Measurements from ENCODE around the gene DOCK11.
"Not testable (repeated sequence)": the region's sequence is repeated elsewhere in the genome, so short reads cannot be mapped to it uniquely, and the experiment has no call there.

The DOCK11 gene

DNA sequence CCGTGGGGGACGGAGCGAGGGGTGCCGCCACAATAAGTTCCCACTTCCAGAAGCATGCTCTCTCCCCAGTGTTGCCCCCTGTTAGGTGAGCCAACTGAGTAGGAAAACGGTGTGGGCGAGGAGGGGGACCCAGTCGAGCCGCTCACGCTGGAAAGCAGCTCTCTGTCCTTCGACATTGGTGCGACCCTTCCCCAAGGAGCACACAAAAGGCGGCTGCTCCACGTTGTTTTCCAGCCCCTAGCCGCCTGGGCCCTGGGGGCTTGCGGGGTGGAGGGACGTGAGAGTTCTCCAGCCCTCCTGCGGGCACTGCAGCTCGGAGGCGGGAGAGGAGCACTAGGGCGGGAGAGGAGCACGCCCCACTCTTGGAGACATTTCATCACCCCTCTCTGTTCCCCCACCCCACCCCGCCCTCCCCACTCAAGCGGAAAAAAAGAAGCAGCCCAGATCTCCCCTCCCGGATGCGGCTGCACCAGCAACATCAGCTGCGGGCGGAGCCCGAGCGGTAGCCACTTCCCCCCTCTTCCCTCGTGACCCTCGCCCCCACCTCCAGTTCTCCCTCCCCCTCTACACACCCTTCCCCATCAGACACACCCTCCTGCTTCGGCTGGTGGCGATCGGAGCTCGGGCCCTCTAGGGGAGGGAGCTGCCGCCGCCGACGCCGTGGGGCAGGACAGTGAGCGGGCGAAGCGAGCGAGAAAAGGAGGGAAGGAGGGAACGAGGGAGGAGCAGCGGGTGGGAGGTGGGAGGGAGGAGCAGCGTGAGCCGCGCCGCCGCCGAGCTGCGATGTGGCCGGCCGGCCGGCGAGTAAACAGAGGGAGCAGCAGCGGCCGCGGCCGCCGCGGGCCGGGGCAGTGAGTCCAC, at the start of gene DOCK11:
Gene DOCK11 (plus strand): TSS at position 755 of the 861 bp plus-strand sequence. CDS start 157 bp downstream, outside the sequence.
- DNase-seq (ENCODE audit: low read depth in 2 of 2) = peak; percentile 51 to 64

DNA sequence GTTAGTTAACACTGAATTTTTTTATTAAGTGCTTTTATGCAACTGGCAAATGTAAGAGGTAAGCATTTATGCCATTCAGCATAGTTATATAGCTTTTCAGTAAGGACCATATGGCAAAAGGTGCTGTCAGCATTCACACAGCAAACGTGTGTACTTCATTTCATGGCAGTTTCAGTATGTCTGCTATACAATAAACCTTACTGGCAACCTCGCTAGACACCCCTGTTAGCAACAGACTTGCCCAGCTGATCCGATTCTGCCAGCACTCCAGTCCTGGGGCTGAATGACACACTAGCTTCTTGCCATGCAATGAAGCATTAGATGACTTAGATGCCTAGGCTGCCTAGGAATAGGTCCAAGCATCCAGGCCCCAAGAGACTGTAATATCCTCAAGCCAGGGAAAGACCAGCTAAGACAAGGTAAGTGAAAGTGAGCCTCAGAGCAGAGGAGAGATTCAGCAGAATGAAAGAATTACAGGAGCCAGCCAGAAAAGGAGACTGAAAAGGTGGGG, 47.3 kb upstream of the DOCK11 start:
- no peak for DNase-seq (ENCODE audit: low read depth in 2 of 2)

DNA sequence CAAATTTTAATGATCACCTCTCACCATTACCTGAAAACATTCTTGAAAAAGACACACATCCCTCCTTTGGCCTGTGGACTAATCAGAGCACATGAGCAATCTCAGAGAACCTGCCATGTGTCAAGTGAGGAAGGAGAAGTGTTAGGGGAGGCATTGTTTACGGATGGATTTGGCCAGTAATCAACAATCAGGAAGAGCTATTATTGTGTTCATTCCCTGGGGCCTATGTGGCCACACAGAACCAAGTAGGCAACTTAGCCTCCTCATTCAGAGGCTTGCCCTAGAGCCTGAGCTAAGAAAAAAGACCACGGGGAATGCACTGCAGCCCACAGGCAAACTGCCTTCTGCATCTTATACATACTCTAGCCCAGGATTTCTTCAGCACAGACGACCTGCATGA, 40.6 kb upstream of the DOCK11 start:
- no peak for DNase-seq (ENCODE audit: low read depth in 2 of 2)

DNA sequence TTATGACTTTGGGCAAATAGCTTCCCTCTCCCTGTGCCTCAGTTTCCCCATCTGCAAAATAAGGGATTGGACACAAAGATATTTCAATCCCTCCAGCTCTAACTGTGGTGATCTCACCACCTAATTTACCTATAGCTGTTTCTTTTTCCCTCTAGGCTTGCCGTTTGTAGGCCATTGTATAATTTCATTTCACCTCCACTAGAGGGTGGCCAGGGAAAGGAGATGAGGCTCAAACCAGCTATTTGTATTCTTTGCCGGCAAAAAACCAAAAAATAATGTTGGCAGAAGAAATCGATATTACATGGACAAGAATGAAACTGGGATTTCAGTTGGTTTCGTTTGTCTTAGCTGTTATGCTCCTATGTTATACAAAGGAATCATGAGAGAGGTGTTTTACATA, 36.1 kb upstream of the DOCK11 start:
- no peak for DNase-seq (ENCODE audit: low read depth in 2 of 2)

DNA sequence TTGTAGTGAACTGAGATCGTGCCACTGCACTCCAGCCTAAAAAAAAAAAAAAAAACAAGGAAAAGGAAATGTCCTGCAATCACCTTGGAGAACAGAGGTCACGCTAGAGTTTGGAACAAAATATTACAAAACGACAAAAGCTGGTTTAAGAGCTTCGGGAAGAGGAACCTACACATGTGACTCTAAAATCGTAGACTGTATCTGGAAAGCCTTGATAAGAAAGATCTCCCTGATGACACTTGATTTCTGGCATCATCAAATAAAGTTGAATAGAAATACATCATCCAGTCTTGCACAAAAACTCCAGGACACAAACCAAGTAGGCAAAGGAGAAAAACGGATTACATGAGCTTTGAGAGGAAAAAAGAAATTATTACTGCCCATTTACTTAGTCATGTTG, 31.1 kb upstream of the DOCK11 start:
- DNase-seq (ENCODE audit: low read depth in 2 of 2) = no peak

DNA sequence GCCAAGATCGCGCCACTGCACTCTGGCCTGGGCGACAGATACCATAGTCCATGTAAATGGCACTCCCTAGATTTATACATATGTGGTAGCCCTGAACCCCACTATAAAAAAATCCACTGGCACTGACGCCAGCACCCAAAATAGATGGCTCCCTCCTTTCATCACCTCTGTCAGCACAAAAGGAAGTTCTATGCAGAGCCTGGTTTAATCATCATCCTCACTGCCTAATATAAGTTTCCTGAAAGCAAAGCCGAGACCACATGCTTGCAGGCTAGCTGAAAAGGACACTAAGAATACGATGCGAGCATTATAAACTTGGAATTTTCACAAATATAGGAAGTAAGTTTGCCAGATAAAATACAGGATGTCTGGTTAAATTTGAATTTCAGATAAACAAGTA, 27.5 kb upstream of the DOCK11 start:
- no peak for DNase-seq (ENCODE audit: low read depth in 2 of 2)

DNA sequence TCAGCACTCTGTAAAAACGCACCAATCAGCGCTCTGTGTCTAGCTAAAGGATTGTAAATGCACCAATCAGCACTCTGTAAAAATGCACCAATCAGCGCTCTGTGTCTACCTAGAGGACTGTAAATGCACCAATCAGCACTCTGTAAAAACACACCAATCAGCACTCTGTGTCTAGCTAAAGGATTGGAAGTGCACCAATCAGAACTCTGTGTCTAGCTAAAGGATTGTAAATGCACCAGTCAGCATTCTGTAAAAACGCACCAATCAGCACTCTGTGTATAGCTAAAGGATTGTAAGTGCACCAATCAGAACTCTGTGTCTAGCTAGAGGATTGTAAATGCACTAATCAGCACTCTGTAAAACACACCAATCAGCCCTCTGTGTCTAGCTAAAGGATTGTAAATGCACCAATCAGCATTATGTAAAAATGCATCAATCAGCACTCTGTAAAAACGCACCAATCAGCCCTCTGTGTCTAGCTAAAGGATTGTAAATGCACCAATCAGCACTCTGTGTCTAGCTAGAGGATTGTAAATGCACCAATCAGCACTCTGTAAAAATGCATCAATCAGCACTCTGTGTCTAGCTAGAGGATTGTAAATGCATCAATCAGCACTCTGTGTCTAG, 24.8 kb upstream of the DOCK11 start:
- not testable (repeated sequence) for DNase-seq (ENCODE audit: low read depth in 2 of 2)

DNA sequence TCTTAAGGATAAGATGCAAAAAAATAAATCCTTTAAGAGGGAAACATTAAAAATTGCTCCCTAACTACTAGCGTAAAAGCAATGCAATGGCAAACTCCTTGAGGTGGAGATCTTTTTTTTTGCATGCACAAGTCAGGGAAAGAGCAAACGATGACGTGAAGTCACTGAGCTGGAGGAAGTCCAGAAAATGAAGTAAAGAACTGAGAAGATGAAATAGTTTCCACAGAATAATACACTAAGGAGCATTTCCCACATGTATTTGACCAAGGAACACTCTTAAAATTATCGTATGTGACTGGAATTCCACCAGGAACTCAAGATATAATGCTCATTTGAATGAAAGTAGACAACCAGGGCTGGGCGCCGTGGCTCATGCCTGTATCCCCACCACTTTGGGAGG, 21.0 kb upstream of the DOCK11 start:
- DNase-seq (ENCODE audit: low read depth in 2 of 2) = no peak

DNA sequence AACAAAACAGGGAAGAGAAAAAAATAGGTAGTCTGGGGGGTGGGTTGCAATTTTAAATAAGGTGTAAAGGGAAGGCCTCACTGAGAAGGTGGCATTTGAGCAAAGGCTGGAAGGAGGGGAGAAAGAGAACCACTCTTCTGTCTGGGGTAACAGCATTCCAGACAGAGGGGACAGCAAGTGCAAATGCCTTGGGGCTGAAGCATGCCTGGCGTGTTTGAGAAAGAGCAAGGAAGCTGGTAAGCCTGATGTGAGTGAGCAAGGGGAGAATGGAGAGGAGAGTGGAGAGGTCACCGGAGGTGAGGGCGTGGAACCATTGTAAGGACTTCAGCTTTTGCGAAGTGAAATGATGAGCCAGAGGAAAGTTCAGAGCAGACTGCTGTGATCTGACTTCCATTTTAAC, 19.7 kb upstream of the DOCK11 start:
- no peak for DNase-seq (ENCODE audit: low read depth in 2 of 2)

DNA sequence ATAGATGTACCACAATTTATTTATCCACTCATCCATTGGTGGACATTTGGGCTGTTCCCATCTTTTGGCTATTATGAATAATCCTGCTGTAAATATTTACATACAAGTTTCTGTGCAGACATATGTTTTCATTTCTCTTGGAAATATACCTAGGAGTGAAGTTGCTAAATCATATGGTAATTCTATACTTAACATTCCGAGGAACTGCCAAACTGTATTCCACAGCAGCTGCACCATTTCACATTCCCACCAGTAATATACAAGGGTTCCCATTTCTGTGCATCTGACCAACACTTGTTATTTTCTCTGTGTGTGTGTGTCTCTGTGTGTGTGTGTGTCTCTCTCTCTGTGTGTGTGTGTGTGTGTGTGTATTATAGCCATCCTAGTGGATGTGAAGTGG, 15.4 kb upstream of the DOCK11 start:
- DNase-seq (ENCODE audit: low read depth in 2 of 2) = no peak

DNA sequence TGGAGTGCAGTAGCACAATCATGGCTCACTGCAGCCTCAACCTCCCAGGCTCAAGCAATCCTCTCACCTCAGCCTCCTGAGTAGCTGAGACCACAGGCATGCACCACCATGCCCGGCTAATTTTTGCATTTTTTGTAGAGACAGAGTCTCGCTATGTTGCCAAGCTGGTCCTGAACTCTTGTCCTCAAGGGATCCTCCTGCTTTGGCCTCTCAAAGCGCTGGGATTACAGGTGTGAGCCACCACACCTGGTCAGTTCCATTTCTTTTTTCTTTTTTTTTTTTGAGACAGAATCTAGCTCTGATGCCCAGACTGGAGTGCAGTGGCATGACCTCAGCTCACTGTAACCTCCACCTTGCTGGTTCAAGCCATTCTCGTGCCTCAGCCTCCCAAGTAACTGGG, 13.2 kb upstream of the DOCK11 start:
- DNase-seq (ENCODE audit: low read depth in 2 of 2) = not testable (repeated sequence)

DNA sequence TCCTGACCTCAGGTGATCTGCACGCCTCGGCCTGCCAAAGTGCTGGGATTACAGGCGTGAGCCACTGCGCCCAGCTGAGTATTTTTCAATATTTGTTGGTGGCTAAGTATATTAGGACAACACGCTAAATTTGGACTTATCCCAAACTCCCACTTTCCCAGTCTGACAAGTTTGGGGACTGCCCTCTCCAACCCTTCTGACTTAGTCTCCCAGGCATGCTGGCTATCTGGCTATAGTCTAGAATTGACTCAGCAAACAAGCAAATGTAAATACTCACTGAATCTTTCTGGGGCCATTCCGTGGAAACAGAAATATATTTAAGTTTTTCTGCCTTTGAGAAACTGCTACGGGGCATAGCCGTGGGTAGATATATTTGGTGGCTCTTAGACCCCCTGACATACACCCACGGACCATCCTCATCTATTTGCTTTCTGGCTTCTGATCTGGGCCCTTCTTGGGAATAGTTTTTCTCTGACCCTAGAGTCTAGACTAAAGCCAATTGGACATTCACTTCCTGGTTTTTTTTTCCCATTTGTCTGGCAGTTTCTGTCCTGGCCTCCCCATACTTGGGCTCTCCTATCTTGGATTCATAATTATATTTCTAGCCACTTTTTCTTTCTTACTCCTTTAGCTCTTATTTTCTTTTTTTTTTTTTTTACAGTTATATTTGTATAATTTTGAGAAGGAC, 11.3 kb upstream of the DOCK11 start:
- no peak for DNase-seq (ENCODE audit: low read depth in 2 of 2)

DNA sequence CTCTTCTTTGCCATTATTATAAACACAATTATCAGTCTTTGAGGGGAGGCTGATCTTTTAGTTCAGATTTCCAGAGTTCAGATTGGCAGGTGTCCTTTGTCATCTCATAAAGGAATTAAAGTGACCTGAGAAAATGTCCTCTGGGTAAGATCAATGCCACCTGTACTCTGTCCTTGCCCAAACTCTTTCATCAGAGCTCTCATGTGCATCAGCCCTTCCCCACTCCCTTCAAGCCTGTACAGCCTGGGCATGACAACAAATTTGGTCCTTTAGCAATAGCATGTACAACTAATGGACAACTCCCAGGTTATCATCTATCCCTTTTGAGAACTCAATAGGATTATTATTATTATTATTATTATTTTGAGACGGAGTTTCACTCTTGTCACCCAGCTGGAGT, 8.9 kb upstream of the DOCK11 start:
- DNase-seq (ENCODE audit: low read depth in 2 of 2) = not testable (repeated sequence)

DNA sequence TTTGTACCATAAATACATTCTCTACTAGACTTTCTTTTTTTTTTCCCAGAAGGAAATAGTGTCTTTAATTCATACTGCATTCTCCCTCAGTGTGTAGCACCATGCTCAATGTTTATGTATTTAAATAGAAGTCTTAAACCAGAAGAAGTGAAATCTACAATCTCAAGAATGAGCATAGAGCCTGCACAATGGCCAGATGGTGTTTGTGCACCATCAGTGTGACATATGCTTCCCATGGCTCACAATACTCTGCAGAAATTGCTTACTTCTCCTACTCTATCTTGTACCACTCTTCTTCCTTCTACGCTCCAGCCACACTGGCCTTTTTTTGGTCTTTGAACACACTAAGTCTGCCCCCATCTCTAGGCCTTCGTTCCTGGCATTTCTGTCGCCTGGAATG, 2.6 kb upstream of the DOCK11 start:
- DNase-seq (ENCODE audit: low read depth in 2 of 2) = no peak

DNA sequence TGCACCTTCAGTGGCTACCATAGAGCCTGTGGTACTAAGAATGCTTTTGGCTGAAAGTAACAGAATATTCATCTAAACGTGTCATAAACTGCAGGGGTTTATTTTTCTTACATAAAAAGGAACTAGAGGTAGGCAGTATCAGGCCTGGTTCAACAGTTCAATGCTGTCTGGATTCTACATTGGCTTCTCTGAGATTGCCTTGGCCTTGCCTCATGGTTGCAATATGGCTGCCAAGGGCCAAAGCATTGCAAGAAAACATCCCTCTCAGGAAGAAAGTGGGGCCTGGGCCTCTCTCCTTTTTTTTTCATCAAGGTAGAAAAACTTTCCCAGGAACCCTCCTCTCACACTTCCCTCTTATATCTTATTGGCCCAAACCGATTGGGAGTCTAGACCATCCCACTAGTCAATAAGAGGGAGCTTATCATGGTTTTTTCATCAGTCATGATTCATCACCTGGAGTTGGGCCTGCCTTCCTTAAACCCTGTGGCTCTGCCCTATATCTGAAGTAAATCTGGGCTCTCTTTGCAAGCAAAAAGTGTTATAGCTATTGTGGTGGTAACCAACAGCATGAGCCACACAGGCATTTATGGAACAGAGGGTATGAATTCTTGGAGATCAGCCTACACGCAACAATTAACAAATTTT, 1.8 kb upstream of the DOCK11 start:
- no peak for DNase-seq (ENCODE audit: low read depth in 2 of 2)

DNA sequence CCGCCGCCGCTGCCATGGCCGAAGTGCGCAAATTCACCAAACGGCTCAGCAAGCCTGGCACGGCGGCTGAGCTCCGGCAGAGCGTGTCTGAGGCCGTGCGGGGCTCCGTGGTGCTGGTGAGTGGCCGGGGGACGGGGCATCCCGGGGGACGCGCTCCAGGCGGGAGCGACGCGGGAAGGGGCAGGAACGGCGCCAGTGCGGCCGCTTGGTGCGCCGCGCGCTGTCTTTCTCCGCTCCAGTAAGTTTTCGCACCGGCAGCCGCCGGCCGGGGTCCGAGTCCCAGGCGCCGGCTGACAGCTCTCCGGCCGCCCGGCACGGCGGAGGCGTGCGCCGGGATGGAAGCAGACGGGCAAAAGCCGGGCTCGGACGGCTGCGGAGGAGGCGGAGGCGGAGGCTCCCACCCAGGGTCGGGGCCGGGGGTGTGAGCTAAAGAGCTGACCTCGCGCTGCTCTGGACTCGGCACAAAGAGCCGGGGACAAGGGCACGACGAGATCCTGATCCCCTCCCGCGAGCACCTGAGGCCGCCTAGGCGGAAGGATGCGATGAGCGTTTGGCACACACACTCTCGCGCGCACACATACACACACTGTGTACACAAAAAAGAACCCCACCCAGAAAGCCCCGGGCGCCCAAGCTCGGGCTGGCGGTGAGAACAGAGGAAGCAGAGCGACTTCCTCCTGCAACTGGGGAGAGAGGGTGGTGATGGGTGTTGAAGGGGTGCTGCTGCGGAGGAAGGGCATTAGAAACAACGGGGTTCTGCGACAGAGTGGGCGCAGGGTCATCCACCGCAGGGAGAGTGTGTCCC, 545 bp downstream of the DOCK11 start:
- DNase-seq (ENCODE audit: low read depth in 2 of 2) = peak; percentile 38 to 44

DNA sequence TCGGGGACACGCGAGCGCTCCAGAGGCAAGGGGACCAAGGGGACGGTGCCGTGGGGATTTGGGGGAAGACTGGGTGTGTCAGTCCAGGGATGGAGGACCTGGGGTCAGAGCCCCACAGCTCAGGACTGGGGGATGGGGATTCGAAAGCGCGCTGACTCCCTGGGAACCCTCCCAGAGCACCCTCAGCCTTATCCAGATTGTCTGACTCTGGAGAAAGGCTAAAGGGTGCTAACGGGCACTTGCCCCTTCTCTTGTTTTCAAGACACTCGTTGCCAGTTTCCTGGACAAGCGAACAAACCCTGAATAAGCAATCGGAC, 1.1 kb downstream of the DOCK11 start:
- DNase-seq (ENCODE audit: low read depth in 2 of 2) = no peak

DNA sequence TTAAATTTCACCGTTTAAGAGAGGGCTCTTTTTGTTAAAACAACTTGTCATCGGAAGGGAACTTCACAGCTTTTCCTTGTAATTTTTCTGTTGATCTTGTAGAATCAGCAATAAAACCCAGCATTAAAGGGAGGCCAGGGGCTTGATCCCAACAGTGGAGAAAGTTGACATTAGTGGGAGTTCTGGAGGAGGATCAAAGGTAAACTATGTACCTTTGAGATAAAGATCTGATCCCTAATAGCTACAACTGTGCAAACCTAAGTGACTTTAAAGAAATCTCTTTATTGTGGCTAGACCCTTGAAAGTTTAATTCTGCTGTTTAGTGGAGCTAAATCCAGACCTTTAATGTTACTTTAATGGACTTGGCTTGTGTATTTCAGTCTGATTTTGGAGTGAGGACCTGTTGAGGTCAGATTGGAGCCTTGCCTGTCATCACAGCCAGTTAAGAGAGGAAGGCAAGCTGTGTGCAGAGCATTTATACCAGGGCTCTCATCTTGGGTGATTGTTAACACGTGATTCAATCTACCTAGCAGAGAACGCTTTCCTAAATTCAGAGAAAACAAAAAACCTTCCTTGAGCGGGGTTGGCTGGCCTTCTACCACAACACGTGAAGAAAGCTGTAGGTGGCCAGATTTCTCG, 1.7 kb downstream of the DOCK11 start:
- no peak for DNase-seq (ENCODE audit: low read depth in 2 of 2)

DNA sequence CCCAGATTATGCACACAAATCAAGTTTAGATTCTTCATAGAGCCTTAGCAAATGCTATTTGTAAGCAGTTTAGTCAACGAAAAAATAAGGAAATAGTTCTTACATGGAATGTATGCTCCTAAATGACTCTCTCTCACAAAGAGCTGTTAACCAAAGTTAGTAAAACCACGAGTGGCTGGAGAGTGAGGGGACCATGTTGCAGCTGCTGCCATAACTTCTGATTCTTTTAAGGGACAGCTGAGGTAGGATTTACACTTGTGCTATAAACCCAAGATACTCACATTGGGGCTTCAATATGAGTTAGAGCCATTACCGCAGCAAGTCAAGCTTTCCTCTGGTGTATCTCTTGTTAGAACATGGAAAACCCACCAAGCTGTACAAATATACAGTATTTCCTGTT, 2.7 kb downstream of the DOCK11 start:
- DNase-seq (ENCODE audit: low read depth in 2 of 2) = no peak

DNA sequence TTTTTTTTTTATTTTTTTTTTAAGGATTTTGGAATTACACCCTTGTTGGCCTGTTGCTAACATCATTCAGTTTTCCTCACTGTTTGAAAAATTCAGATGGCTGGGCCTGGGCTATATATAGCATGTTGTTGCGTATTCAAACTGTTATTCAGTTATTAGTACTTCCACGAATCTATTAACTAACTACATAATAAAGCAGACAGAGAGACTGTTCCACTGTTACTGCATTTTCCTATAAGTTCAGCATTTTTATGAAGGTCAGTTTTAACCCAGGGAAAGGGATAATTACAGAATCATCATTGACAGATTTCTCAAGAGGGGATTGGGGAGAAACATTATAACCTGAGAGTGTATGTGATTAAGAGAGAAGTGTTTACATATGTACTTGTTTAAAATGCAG, 3.1 kb downstream of the DOCK11 start:
- no peak for DNase-seq (ENCODE audit: low read depth in 2 of 2)

DNA sequence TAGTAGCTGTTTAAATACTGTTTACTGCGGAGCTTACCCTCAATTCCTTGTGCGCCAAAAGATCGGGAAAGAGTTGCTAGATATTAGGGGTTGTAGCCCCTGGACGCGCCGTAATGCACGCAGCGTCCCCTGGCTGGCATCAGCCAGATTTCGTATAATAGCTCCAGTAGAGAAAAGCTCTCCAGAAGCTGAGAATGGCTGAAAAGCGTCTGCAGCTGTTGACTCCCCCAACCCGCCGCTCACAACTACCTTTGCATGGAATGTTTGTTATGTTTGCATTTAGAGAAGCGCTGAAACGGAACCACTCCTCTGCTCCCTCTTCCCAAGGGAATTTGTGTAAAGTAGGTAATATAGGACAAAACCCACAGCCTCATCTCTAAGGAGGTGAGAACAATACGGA, 3.7 kb downstream of the DOCK11 start:
- no peak for DNase-seq (ENCODE audit: low read depth in 2 of 2)
